ENCODE results near the gene C22orf31.

The C22orf31 gene

GRCh38 chr22:29032014-29032475 lies 29.6 kb downstream of the C22orf31 start:
- Histone ChIP-seq H3K4me1 (ENCODE audit: insufficient read depth, insufficient read length) (peaks cover 9% of the 10 kb centered on the region), H3K36me3 (ENCODE audit: insufficient read depth, insufficient read length, low read length) (no peaks in the 10 kb centered on the region)
- TF ChIP-seq ZNF274 (IDR thresholded peaks at IDR 0.05; ENCODE audit: low read depth, low read length) (no peak), SUZ12 (IDR thresholded peaks at IDR 0.05; ENCODE audit: extremely low read depth, insufficient read depth, insufficient read length) (no peak), YY1 (IDR thresholded peaks at IDR 0.05; ENCODE audit: insufficient read depth, insufficient read length) (no peak)

GRCh38 chr22:29031227-29032011 lies 30.2 kb downstream of the C22orf31 start:
- DNase-seq (ENCODE audit: low read depth, low spot score): peak; percentile 52
- Histone ChIP-seq H3K9me3 (ENCODE audit: insufficient read depth, low read length) (no peaks in the 10 kb centered on the region), H3K9ac (ENCODE audit: insufficient read length, low read depth) (peak overlapping the region; percentile 71), H3K4me3 (ENCODE audit: insufficient read length, low read depth) (no peak overlapping the region), H3K36me3 (ENCODE audit: insufficient read depth, insufficient read length, low read length) (peaks cover 6% of the 10 kb centered on the region), H3K4me1 (ENCODE audit: insufficient read depth, insufficient read length) (peaks cover 9% of the 10 kb centered on the region), H3K27me3 (ENCODE audit: insufficient read depth, insufficient read length) (no peaks in the 10 kb centered on the region)
- TF ChIP-seq YY1 (IDR thresholded peaks at IDR 0.05; ENCODE audit: insufficient read depth, insufficient read length) (no peak), SUZ12 (IDR thresholded peaks at IDR 0.05; ENCODE audit: extremely low read depth, insufficient read depth, insufficient read length) (no peak), ZNF274 (IDR thresholded peaks at IDR 0.05; ENCODE audit: low read depth, low read length) (no peak)

More at GRCh38 chr22:29032014-29032475, 29.6 kb downstream of the C22orf31 start:
- H3K9ac ChIP-seq (ENCODE audit: insufficient read length, low read depth): peak overlapping the region; percentile 71
- H3K9me3 ChIP-seq (ENCODE audit: insufficient read depth, low read length): no peaks in the 10 kb centered on the region
- no peak overlapping the region for H3K4me3 ChIP-seq (ENCODE audit: insufficient read length, low read depth)
- DNase-seq (ENCODE audit: low read depth, low spot score): no peak
- no peaks in the 10 kb centered on the region for H3K27me3 ChIP-seq (ENCODE audit: insufficient read depth, insufficient read length)

DNA sequence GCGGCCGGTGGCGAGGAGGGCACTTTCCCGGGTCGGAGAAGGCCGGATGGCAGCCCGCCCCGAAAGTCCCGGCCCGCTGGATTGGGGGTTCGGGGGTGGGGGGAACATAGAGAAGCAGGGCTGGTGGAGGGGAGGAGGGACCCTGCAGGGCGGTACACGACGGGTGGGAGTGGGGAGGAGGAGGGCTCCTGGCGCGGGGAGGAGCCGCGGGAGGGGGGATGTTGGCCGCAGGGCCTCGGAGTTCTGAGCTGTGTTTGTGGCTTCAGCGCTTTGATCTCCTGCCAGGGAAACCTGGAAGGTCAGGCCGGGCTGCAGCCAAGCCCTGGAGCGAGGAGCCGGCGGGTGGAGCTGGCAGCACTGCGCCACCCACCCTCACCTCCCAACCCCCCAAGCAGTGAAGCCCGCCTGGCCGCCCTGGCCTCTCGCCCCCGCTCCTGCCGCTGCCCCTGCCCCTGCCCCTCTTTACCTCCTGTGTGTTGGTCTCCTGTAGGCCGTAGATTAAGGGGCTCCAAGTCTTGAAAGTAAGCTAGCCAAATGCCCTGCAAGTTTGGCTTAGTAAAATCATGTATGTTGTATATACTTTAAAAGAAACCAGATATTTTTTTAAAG lies 30.9 kb downstream of the C22orf31 start:
- peaks cover 9% of the 10 kb centered on the region for H3K4me1 ChIP-seq (ENCODE audit: insufficient read depth, insufficient read length)
- peak; percentile 43 for DNase-seq (ENCODE audit: low read depth, low spot score)
- peaks cover 12% of the 10 kb centered on the region for H3K36me3 ChIP-seq (ENCODE audit: insufficient read depth, insufficient read length, low read length)
- TF ChIP-seq ZNF274 (IDR thresholded peaks at IDR 0.05; ENCODE audit: low read depth, low read length) (no peak), YY1 (IDR thresholded peaks at IDR 0.05; ENCODE audit: insufficient read depth, insufficient read length) (no peak)
- H3K9ac ChIP-seq (ENCODE audit: insufficient read length, low read depth): peak overlapping the region; percentile 47
- no peaks in the 10 kb centered on the region for H3K27me3 ChIP-seq (ENCODE audit: insufficient read depth, insufficient read length)
- H3K9me3 ChIP-seq (ENCODE audit: insufficient read depth, low read length): no peaks in the 10 kb centered on the region
- H3K4me3 ChIP-seq (ENCODE audit: insufficient read length, low read depth): peak overlapping the region; percentile 23

- peak overlapping the region; percentile 47 for H3K9ac ChIP-seq (ENCODE audit: insufficient read length, low read depth)
- TF ChIP-seq YY1 (IDR thresholded peaks at IDR 0.05; ENCODE audit: insufficient read depth, insufficient read length) (no peak), ZNF274 (IDR thresholded peaks at IDR 0.05; ENCODE audit: low read depth, low read length) (no peak), SUZ12 (IDR thresholded peaks at IDR 0.05; ENCODE audit: extremely low read depth, insufficient read depth, insufficient read length) (no peak)
- no peak for DNase-seq (ENCODE audit: low read depth, low spot score)
Measured at GRCh38 chr22:29030016-29030617, 31.5 kb downstream of the C22orf31 start.

GRCh38 chr22:29029202-29030000 lies 32.2 kb downstream of the C22orf31 start:
- peaks cover 9% of the 10 kb centered on the region for H3K4me1 ChIP-seq (ENCODE audit: insufficient read depth, insufficient read length)
- no peak overlapping the region for H3K9ac ChIP-seq (ENCODE audit: insufficient read length, low read depth)
- peaks cover 12% of the 10 kb centered on the region for H3K36me3 ChIP-seq (ENCODE audit: insufficient read depth, insufficient read length, low read length)
- no peaks in the 10 kb centered on the region for H3K9me3 ChIP-seq (ENCODE audit: insufficient read depth, low read length)
- no peak overlapping the region for H3K4me3 ChIP-seq (ENCODE audit: insufficient read length, low read depth)
- TF ChIP-seq ZNF274 (IDR thresholded peaks at IDR 0.05; ENCODE audit: low read depth, low read length) (no peak), YY1 (IDR thresholded peaks at IDR 0.05; ENCODE audit: insufficient read depth, insufficient read length) (no peak), SUZ12 (IDR thresholded peaks at IDR 0.05; ENCODE audit: extremely low read depth, insufficient read depth, insufficient read length) (no peak)
- DNase-seq (ENCODE audit: low read depth, low spot score): no peak
- no peaks in the 10 kb centered on the region for H3K27me3 ChIP-seq (ENCODE audit: insufficient read depth, insufficient read length)

More at GRCh38 chr22:29030016-29030617, 31.5 kb downstream of the C22orf31 start:
- Histone ChIP-seq H3K4me3 (ENCODE audit: insufficient read length, low read depth) (peak overlapping the region; percentile 23), H3K4me1 (ENCODE audit: insufficient read depth, insufficient read length) (peaks cover 9% of the 10 kb centered on the region), H3K27me3 (ENCODE audit: insufficient read depth, insufficient read length) (no peaks in the 10 kb centered on the region), H3K9me3 (ENCODE audit: insufficient read depth, low read length) (no peaks in the 10 kb centered on the region), H3K36me3 (ENCODE audit: insufficient read depth, insufficient read length, low read length) (peaks cover 12% of the 10 kb centered on the region)

DNA sequence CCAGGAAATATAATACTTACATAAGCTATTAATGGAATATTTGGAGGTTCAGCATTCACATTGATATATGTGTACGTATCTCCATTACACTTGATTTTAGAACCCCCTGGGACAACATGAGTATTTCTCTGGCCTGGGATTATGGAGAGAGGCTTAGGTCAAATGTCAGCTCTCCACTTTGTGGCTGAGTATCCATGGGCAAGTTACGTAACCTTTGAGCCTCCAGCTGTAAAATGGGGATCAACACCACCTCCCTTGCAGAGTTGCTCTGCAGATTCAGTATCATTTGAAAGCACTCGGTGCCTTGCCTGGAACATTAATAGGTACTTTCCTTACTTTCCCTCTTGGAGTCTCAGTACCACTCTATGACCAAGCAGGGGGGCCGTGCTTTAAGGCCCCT lies 33.2 kb downstream of the C22orf31 start:
- no peak for TF ChIP-seq ZNF274 (IDR thresholded peaks at IDR 0.05; ENCODE audit: low read depth, low read length)
- TF ChIP-seq YY1 (IDR thresholded peaks at IDR 0.05; ENCODE audit: insufficient read depth, insufficient read length): no peak
- no peak for TF ChIP-seq SUZ12 (IDR thresholded peaks at IDR 0.05; ENCODE audit: extremely low read depth, insufficient read depth, insufficient read length)
- no peak for DNase-seq (ENCODE audit: low read depth, low spot score)
- H3K9ac ChIP-seq (ENCODE audit: insufficient read length, low read depth): no peak overlapping the region
- H3K36me3 ChIP-seq (ENCODE audit: insufficient read depth, insufficient read length, low read length): peaks cover 12% of the 10 kb centered on the region
- H3K9me3 ChIP-seq (ENCODE audit: insufficient read depth, low read length): no peaks in the 10 kb centered on the region
- H3K4me1 ChIP-seq (ENCODE audit: insufficient read depth, insufficient read length): peaks cover 9% of the 10 kb centered on the region
- no peak overlapping the region for H3K4me3 ChIP-seq (ENCODE audit: insufficient read length, low read depth)
- H3K27me3 ChIP-seq (ENCODE audit: insufficient read depth, insufficient read length): no peaks in the 10 kb centered on the region

Measured in NT2/D1 (cell line).